Transverse colon (tissue), 4 donors: Measurements from ENCODE around the gene FBXL13.

ENCODE experiments used
- EP300 ChIP-seq: sonication (generic); formaldehyde crosslinking; IDR thresholded peaks from one replicate; pipeline ENCODE4 v1.6.1; 2017; ENCODE audit warnings: antibody characterized with exemption, low read depth
- POLR2A ChIP-seq: fragments of 450-650 bp; IDR thresholded peaks from one replicate; pipeline ENCODE4 v1.6.1; 2016; ENCODE audit warnings: antibody characterized with exemption, mild to moderate bottlenecking, moderate library complexity
- POLR2AphosphoS5 ChIP-seq, 3 donors: sonication (generic); formaldehyde crosslinking; IDR thresholded peaks; one replicate each; pipeline ENCODE4 v1.6.1; 2016; ENCODE audit warnings: antibody characterized with exemption in 3 of 3
- TF ChIP-seq, protein P1 (sequence below), 5 experiments: fragments of 200-600 bp in 3 of 5; fragments of 450-650 bp in 2 of 5; sonication (generic) in 3 of 5; IDR thresholded peaks; 1 replicate in 2 of 5; 2 replicates in 3 of 5; pipeline ENCODE4 v1.5.1; 2016 to 2017; ENCODE audit warnings: antibody characterized with exemption in 5 of 5, inconsistent platforms in 3 of 5, mild to moderate bottlenecking in 2 of 5, moderate library complexity in 1 of 5

DNA sequence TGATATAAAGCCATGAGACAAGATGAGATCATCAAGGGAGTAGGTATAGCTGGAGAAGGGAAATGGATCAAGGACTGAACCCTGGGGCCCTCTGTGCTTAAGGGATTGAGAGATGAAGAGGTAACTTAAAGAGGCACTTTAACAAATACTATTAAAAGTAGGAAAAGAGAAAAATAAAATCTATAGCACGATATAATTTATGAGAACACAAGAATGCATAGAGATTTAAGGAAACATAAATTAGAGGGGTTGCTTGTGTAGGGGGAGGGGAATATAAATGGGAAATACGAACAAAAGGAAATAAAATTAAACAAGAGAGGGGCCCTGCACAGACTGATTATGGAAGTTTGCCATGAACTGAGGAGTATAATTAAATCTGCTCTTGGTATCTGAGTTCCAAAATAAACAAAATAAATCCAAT, 177.4 kb downstream of the FBXL13 start:
- no peak for TF ChIP-seq POLR2AphosphoS5 (IDR thresholded peaks at IDR 0.05)
- no peak for TF ChIP-seq EP300
- TF ChIP-seq, protein P1, sequence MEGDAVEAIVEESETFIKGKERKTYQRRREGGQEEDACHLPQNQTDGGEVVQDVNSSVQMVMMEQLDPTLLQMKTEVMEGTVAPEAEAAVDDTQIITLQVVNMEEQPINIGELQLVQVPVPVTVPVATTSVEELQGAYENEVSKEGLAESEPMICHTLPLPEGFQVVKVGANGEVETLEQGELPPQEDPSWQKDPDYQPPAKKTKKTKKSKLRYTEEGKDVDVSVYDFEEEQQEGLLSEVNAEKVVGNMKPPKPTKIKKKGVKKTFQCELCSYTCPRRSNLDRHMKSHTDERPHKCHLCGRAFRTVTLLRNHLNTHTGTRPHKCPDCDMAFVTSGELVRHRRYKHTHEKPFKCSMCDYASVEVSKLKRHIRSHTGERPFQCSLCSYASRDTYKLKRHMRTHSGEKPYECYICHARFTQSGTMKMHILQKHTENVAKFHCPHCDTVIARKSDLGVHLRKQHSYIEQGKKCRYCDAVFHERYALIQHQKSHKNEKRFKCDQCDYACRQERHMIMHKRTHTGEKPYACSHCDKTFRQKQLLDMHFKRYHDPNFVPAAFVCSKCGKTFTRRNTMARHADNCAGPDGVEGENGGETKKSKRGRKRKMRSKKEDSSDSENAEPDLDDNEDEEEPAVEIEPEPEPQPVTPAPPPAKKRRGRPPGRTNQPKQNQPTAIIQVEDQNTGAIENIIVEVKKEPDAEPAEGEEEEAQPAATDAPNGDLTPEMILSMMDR (IDR thresholded peaks at IDR 0.05), result no peak
- TF ChIP-seq POLR2A, result no peak
